Activated B cell treated with CpG ODN at 0.5 μM for 24 hours (primary cell): ENCODE measurements around the gene CFAP97D1. TPM values are rescaled to one million over a fixed set of nuclear protein-coding genes. Genes with fewer than 3 reads are reported as not detected.

ENCODE experiments used
- ATAC-seq: fragments of 200-7000 bp; cut with Tn5 transposase; one replicate; pipeline ENCODE4 v1.10.0; 2021; ENCODE audit warnings: low read depth, mild to moderate bottlenecking, moderate library complexity
- CTCF ChIA-PET: fragments of 350-600 bp; sonication (Branson Sonifier 250); formaldehyde crosslinking; loops from one replicate; lab custom pipeline; 2021; ENCODE audit warnings: antibody characterized with exemption; lab: Charles Lee
- POLR2A ChIA-PET: fragments of 350-600 bp; sonication (Branson Sonifier 250); formaldehyde crosslinking; loops from one replicate; lab custom pipeline; 2021; ENCODE audit warnings: antibody characterized with exemption; lab: Charles Lee
- DNase-seq: peaks from one replicate; pipeline ENCODE4 v3.0.0; 2022
- H3K27ac Mint-ChIP-seq: one replicate; pipeline ENCODE4 v1.8.0; 2020; ENCODE audit warnings: mixed read lengths
- H3K27me3 Mint-ChIP-seq: one replicate; pipeline ENCODE4 v1.8.0; 2021; ENCODE audit warnings: mixed read lengths
- H3K36me3 Mint-ChIP-seq: one replicate; pipeline ENCODE4 v1.8.0; 2021; ENCODE audit warnings: low read depth, mixed read lengths
- H3K4me1 Mint-ChIP-seq: one replicate; pipeline ENCODE4 v1.8.0; 2021; ENCODE audit warnings: mixed read lengths
- H3K4me3 Mint-ChIP-seq: one replicate; pipeline ENCODE4 v1.8.0; 2020; ENCODE audit warnings: mild to moderate bottlenecking, mixed read lengths
- H3K9me3 Mint-ChIP-seq: one replicate; pipeline ENCODE4 v1.8.0; 2020; ENCODE audit warnings: mixed read lengths
- CTCF ChIP-seq: fragments of 200-600 bp; IDR thresholded peaks from one replicate; pipeline ENCODE4 v1.8.0; 2022; ENCODE audit warnings: antibody characterized with exemption, mild to moderate bottlenecking
- intact Hi-C: fragments of 100-400 bp; cut with micrococcal nuclease; formaldehyde crosslinking; loops from one replicate; pipeline ENCODE4 v1.15.1; 2024
- total RNA-seq: library from RNA; stranded (reverse); gene quantifications from 2 replicates; pipeline ENCODE4 v1.2.3, GENCODE V29; 2022

CFAP97D1 gene
- total RNA-seq, 1 donor from 2014 or later = not detected

GRCh38 chr17:43814026-43814425 lies 33.8 kb downstream of the CFAP97D1 start:
- ATAC-seq (no peak), DNase-seq (no peak)
- POLR2A ChIA-PET = no interaction called here
- peaks cover 6% of the 10 kb centered on the region for H3K27me3 Mint-ChIP-seq
- no peaks in the 10 kb centered on the region for H3K4me1 Mint-ChIP-seq
- H3K4me3 Mint-ChIP-seq = no peak overlapping the region
- H3K9me3 Mint-ChIP-seq = no peaks in the 10 kb centered on the region
- no peak overlapping the region for H3K27ac Mint-ChIP-seq
- CTCF ChIA-PET = no interaction called here
- intact Hi-C loops = no loop called here
- H3K36me3 Mint-ChIP-seq = no peaks in the 10 kb centered on the region
- no peak for TF ChIP-seq CTCF

- DNase-seq (no peak), ATAC-seq (no peak)
- no peak overlapping the region for H3K4me3 Mint-ChIP-seq
- H3K4me1 Mint-ChIP-seq = no peaks in the 10 kb centered on the region
- ChIA-PET POLR2A (no interaction called here), CTCF (no interaction called here)
- no peak overlapping the region for H3K27ac Mint-ChIP-seq
- intact Hi-C loops = no loop called here
- TF ChIP-seq CTCF = no peak
- no peaks in the 10 kb centered on the region for H3K9me3 Mint-ChIP-seq
- peaks cover 7% of the 10 kb centered on the region for H3K27me3 Mint-ChIP-seq
- no peaks in the 10 kb centered on the region for H3K36me3 Mint-ChIP-seq
Measured at GRCh38 chr17:43814714-43815113, 34.5 kb downstream of the CFAP97D1 start.

GRCh38 chr17:43816336-43817320 lies 36.4 kb downstream of the CFAP97D1 start:
- Mint-ChIP-seq H3K4me3 (no peak overlapping the region), H3K27me3 (peaks cover 6% of the 10 kb centered on the region)
- intact Hi-C loops = no loop called here

GRCh38 chr17:43817826-43818225 lies 37.6 kb downstream of the CFAP97D1 start:
- ChIA-PET CTCF (no interaction called here), POLR2A (no interaction called here)
- Mint-ChIP-seq H3K4me3 (no peak overlapping the region), H3K27ac (no peak overlapping the region), H3K27me3 (peaks cover 6% of the 10 kb centered on the region), H3K36me3 (no peaks in the 10 kb centered on the region), H3K4me1 (no peaks in the 10 kb centered on the region), H3K9me3 (no peaks in the 10 kb centered on the region)
- DNase-seq (no peak), ATAC-seq (no peak)
- no peak for TF ChIP-seq CTCF
- intact Hi-C loops = no loop called here

More at GRCh38 chr17:43816336-43817320, 36.4 kb downstream of the CFAP97D1 start:
- TF ChIP-seq CTCF = no peak
- ATAC-seq = no peak
- H3K36me3 Mint-ChIP-seq = no peaks in the 10 kb centered on the region
- DNase-seq = no peak
- H3K4me1 Mint-ChIP-seq = no peaks in the 10 kb centered on the region
- POLR2A ChIA-PET = no interaction called here
- no peaks in the 10 kb centered on the region for H3K9me3 Mint-ChIP-seq
- CTCF ChIA-PET = no interaction called here
- no peak overlapping the region for H3K27ac Mint-ChIP-seq

- H3K27me3 Mint-ChIP-seq = peaks cover 6% of the 10 kb centered on the region
Measured at GRCh38 chr17:43818966-43819365, 38.7 kb downstream of the CFAP97D1 start.

More at GRCh38 chr17:43818966-43819365, 38.7 kb downstream of the CFAP97D1 start:
- DNase-seq = no peak
- Mint-ChIP-seq H3K4me1 (no peaks in the 10 kb centered on the region), H3K36me3 (no peaks in the 10 kb centered on the region), H3K27ac (no peak overlapping the region), H3K9me3 (no peaks in the 10 kb centered on the region), H3K4me3 (no peak overlapping the region)
- POLR2A ChIA-PET = no interaction called here
- no peak for TF ChIP-seq CTCF
- CTCF ChIA-PET = no interaction called here
- intact Hi-C loops = no loop called here
- ATAC-seq = no peak
